Heart right ventricle (tissue), 16 donors: Measurements from ENCODE around the gene IL16. TPM values are rescaled to one million over a fixed set of nuclear protein-coding genes. Genes with fewer than 3 reads are reported as not detected.

Source experiments
- ATAC-seq, 8 donors: fragments of 200-7000 bp; cut with Tn5 transposase; one replicate each; pipeline ENCODE4 v1.9.1; 2020; ENCODE audit warnings: mild to moderate bottlenecking in 8 of 8, moderate library complexity in 8 of 8, moderate number of reproducible peaks in 1 of 8
- DNase-seq, 2 donors: peaks; one replicate each; pipeline ENCODE4 v3.0.0-alpha.2; 2020
- H3K27ac ChIP-seq, 10 donors: fragments of 200-600 bp; sonication (generic) in 2 of 10; one replicate each; pipeline versions ENCODE4 v1.5.0 to v1.8.0; 2020 to 2022; ENCODE audit warnings: mild to moderate bottlenecking in 3 of 10
- H3K27me3 ChIP-seq, 7 donors: fragments of 200-600 bp; one replicate each; pipeline ENCODE4 v1.8.0; 2021 to 2022; ENCODE audit warnings: mild to moderate bottlenecking in 2 of 7
- H3K36me3 ChIP-seq, 9 donors: fragments of 200-600 bp; sonication (generic) in 1 of 9; one replicate each; pipeline versions ENCODE4 v1.5.0 to v1.8.0; 2020 to 2022; ENCODE audit warnings: mild to moderate bottlenecking in 2 of 9
- H3K4me1 ChIP-seq, 9 donors: fragments of 200-600 bp; sonication (generic) in 1 of 9; one replicate each; pipeline versions ENCODE4 v1.5.0 to v1.8.0; 2020 to 2022; ENCODE audit warnings: mild to moderate bottlenecking in 4 of 9
- H3K4me3 ChIP-seq, 10 donors: fragments of 200-600 bp; sonication (generic) in 2 of 10; one replicate each; pipeline versions ENCODE4 v1.5.0 to v1.8.0; 2020 to 2022; ENCODE audit warnings: mild to moderate bottlenecking in 7 of 10, moderate library complexity in 2 of 10
- H3K9me3 ChIP-seq, 11 donors: fragments of 200-600 bp in 10 of 11; sonication (generic) in 2 of 11; one replicate each; pipeline versions ENCODE4 v1.5.0 to v1.8.0; 2013 to 2022; ENCODE audit warnings: mild to moderate bottlenecking in 2 of 11, control low read depth in 1 of 11, moderate library complexity in 1 of 11
- WGBS, 2 donors: extraction: QIAGEN DNeasy Blood & Tissue Kit; methylation state at CpG; one replicate each; pipeline ENCODE4 v1.1.7; 2013; ENCODE audit warnings: inconsistent platforms in 1 of 2; 5-methylcytosine and 5-hydroxymethylcytosine counted together
- intact Hi-C, 10 donors: fragments of 100-400 bp; cut with DNase I; formaldehyde crosslinking; loops; one replicate each; pipeline versions ENCODE4 v1.11.1 to v1.14.2; 2022
- polyA plus RNA-seq, 2 donors: library from polyadenylated mRNA; stranded (reverse); fragments of 200-250 nt; gene quantifications; one replicate each; pipeline ENCODE4 v1.2.3, GENCODE V29; 2013
- total RNA-seq, 10 donors: library from RNA; stranded (reverse); fragmentation: NEBNext Ultra II Directional in 3 of 10; extraction: Animal tissue kit (Norgen Biotek cat#: 25700) in 3 of 10; gene quantifications; one replicate each; pipeline versions ENCODE4 v1.2.1 to v1.2.4, GENCODE V29; 2021 to 2023
- TF ChIP-seq, protein P1 (sequence below), 9 donors: fragments of 200-600 bp; sonication (generic) in 2 of 9; IDR thresholded peaks; one replicate each; pipeline versions ENCODE4 v1.5.0 to v1.8.0; 2021 to 2022; ENCODE audit warnings: antibody characterized with exemption in 9 of 9, mild to moderate bottlenecking in 5 of 9, moderate library complexity in 1 of 9
- donor health status: Arrhythmogenic right ventricular cardiomyopathy.
- donor health status: ischemic (EF 13 %, LVEDD 7.1; RV severe dilation, severe dysfunction).
- donor health status: healthy with polysubstance abuse.
- donor health status: DM: no; HTN: yes; CAD: no.
- donor health status: DM: no; HTN: no; CAD: no.
- donor health status: ischemic (EF 25% LVEDD 6.9; RV normal size, moderate dysfunction).
- donor health status: ischemic (EF 25% LVEDD 5.7; RV mildly dilated, moderate dysfunction).
- donor health status: healthy.
- donor health status: DM: yes; HTN: yes; CAD: no.
- donor health status: Ischemic cardiomyopathy.
- donor health status: ischemic (EF 35%, LVEDD 5.7; RV mildly dilated, moderate dysfunction).
- donor health status: nonischemic (EF 11% LVEDD 7.7; RV severe dilation, severe dysfunction).
- donor health status: DM: yes; HTN: yes; CAD: no.
- donor health status: PGD.
- donor health status: ischemic (EF 29% LVEDD 5.4; RV normal size, mild dysfunction).
- donor health status: nonischemic (EF 23%, LVEDD 6.1; RV moderate dilation, normal function).

IL16 gene
- total and polyA plus RNA-seq, 12 donors: 3.3 to 13.1 (median 4.2) TPM

DNA sequence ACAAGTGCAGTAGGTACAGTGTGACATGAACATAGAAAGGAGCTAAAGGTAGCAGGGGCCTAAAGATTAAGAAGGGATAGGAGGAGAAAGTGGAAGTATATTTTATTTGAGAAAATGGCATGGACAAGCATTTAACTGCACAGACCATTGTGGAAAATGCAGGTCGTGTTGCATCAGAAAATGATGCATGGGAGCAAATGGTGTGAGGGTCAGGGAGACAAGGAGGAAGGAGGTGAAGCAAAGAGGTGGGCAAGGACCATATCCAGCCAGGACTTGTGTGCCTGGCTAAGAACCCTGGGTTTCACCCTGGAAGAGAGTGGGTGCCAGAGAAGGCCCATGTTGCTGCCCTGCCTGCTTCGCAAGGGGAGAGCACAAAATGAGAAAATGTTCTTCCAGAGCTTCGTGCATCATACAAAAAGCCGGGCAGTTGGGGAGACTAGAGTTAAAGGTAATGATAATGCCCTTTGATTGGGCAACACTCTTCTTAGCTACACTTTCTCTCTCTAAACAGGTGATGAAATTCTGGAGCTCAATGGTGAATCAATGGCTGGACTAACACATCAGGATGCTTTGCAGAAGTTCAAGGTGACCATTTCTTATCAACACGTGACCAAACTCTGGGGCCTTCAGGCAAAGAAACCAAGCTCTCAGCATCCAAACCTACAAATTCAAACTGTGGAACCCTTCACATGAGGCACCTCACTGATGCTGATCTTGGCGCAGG lies 81.8 kb downstream of the IL16 start:
- H3K27me3 ChIP-seq: no peaks in the 10 kb centered on the region
- ATAC-seq (no peak), DNase-seq (no peak)
- TF ChIP-seq, protein P1, sequence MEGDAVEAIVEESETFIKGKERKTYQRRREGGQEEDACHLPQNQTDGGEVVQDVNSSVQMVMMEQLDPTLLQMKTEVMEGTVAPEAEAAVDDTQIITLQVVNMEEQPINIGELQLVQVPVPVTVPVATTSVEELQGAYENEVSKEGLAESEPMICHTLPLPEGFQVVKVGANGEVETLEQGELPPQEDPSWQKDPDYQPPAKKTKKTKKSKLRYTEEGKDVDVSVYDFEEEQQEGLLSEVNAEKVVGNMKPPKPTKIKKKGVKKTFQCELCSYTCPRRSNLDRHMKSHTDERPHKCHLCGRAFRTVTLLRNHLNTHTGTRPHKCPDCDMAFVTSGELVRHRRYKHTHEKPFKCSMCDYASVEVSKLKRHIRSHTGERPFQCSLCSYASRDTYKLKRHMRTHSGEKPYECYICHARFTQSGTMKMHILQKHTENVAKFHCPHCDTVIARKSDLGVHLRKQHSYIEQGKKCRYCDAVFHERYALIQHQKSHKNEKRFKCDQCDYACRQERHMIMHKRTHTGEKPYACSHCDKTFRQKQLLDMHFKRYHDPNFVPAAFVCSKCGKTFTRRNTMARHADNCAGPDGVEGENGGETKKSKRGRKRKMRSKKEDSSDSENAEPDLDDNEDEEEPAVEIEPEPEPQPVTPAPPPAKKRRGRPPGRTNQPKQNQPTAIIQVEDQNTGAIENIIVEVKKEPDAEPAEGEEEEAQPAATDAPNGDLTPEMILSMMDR (IDR thresholded peaks at IDR 0.05): no peak
- no peak overlapping the region for H3K4me3 ChIP-seq
- peaks cover 0 to 18% (median 8%) of the 10 kb centered on the region in 11 donors for H3K9me3 ChIP-seq
- peaks cover 0 to 14% (median 5%) of the 10 kb centered on the region in 9 donors for H3K4me1 ChIP-seq
- no peak overlapping the region for H3K27ac ChIP-seq
- H3K36me3 ChIP-seq: peaks cover 0 to 41% (median 0%) of the 10 kb centered on the region in 9 donors
- intact Hi-C loops: loop anchor here in 6 of 10 donors (5.0 to 10.0 kb wide), 6 partner anchors 44 to 916 kb away; partner anchors contain the start of gene STARD5 (in 1 of the 6)
- WGBS, 2 donors: 93 to 94% methylated on average over 6 of the region's 6 CpGs

DNA sequence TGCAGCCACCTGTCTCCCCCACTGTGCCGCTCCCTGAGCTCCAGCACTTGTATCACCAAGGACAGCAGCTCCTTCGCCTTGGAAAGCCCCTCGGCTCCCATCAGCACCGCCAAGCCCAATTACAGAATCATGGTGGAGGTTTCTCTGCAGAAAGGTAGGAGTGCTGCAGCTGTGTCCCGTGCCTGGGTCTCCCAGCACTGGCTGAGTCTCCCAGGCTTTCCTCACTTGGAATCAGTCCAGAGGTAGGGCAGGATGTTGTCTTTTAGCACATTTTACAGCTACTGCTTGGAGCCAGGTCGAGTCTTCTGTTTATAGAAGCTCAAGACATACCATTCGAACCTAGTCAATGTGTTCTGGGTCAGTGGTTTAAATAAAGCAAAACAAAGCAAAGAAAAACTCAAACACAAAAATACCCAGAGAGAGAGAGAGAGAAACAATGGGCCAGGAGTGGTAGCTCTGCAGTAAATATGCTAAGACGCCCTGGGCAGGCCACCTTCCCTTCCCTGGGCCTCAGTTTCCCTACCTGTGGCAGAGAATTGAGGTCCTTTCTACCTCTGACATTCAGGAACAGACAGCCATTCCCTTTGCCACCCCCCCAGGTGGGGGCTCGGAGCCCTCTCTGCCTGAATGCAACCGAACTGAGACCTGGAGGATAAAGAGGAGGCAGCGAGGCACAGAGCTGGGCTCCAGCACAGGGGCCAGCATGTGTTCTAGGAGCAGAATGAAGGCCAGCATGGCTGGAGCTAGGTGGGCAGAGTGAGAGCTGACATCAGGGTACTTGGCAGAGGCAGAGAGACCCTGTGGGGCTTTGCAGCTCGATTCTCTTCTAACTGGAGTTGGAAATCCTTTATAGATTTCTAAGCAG lies 83.2 kb downstream of the IL16 start:
- WGBS, 2 donors: 76 to 82% methylated on average over 12 of the region's 12 CpGs
- no peak for DNase-seq
- ATAC-seq: no peak
- no peaks in the 10 kb centered on the region for H3K27me3 ChIP-seq
- H3K4me1 ChIP-seq: peaks cover 0 to 19% (median 5%) of the 10 kb centered on the region in 9 donors
- H3K36me3 ChIP-seq: peaks cover 0 to 41% (median 0%) of the 10 kb centered on the region in 9 donors
- intact Hi-C loops: loop anchor here in 7 of 10 donors (5.0 to 10.0 kb wide), 7 partner anchors 42 to 915 kb away; partner anchors contain the start of gene STARD5 (in 1 of the 7)
- TF ChIP-seq, protein P1 (IDR thresholded peaks at IDR 0.05): no peak
- H3K27ac ChIP-seq: no peak overlapping the region
- H3K4me3 ChIP-seq: no peak overlapping the region
- peaks cover 0 to 18% (median 8%) of the 10 kb centered on the region in 11 donors for H3K9me3 ChIP-seq

DNA sequence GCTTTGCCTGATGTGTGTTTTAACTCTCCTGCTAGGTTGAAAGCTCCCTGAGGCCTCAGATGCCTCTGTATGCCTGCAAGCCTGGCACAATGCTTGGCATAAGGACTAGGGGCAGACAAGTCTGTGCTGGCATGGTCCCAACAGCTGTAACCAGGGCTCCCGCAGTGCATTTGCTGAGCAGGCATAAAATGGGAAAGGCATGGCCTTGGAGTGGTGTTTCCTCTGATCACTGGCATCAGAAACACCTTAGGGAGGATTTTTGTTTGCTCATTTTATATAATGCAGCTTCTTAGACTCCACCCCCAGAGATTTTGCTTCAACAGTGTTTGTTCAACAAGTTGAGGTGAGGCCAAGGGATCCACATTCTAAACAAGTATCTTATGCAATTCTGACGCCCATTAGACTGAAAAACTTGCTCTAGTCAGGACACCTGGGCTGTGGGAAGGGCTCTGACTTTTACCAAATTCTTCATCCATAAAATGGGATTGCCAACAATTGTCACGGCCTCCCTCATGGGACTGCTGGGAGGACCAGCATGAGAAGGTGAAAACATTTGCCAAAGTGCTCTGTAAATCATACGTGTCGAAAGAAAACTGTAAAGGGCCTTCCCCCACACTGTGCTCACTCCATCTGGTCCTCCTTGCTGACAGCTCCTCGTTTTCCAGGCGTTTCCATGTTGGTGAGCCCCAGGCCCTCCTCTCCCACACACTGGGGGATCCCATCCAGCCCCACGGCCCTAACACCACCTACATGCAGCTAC lies 84.2 kb downstream of the IL16 start:
- Histone ChIP-seq H3K27ac (no peak overlapping the region), H3K4me3 (no peak overlapping the region), H3K36me3 (peaks cover 0 to 49% (median 0%) of the 10 kb centered on the region in 9 donors), H3K27me3 (no peaks in the 10 kb centered on the region), H3K9me3 (peaks cover 0 to 18% (median 8%) of the 10 kb centered on the region in 11 donors), H3K4me1 (peaks cover 0 to 22% (median 4%) of the 10 kb centered on the region in 9 donors)
- intact Hi-C loops: loop anchor here in 2 of 10 donors (5.0 to 10.0 kb wide), 2 partner anchors 54 to 106 kb away; no protein-coding TSS in a partner anchor
- TF ChIP-seq, protein P1 (IDR thresholded peaks at IDR 0.05): no peak
- ATAC-seq (no peak), DNase-seq (no peak)
- 84 to 89% methylated on average over 8 of the region's 8 CpGs for WGBS, 2 donors

DNA sequence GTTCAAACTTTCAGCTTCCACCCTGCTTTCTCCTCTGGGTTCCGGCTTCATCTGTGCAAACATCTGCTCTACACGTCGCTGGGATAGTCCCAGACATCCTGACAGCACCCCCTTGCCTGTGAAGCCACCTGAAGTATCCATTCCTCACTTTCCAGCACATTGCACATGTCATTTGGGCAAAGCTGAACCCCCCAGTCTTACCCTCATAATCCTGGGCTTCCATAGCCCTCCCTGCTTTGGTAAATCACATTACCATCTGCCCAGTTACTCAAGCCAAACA lies 84.7 kb downstream of the IL16 start:
- TF ChIP-seq, protein P1 (IDR thresholded peaks at IDR 0.05): no peak
- Histone ChIP-seq H3K9me3 (peaks cover 0 to 16% (median 8%) of the 10 kb centered on the region in 11 donors), H3K27ac (no peak overlapping the region), H3K27me3 (no peaks in the 10 kb centered on the region), H3K4me1 (peaks cover 0 to 27% (median 4%) of the 10 kb centered on the region in 9 donors), H3K4me3 (no peak overlapping the region), H3K36me3 (peaks cover 0 to 55% (median 0%) of the 10 kb centered on the region in 9 donors)
- WGBS, 2 donors: 93 to 96% methylated on average over 3 of the region's 3 CpGs
- intact Hi-C loops: loop anchor here in 2 of 10 donors (5.0 to 10.0 kb wide), 2 partner anchors 53 to 106 kb away; no protein-coding TSS in a partner anchor
- ATAC-seq: no peak
- DNase-seq: no peak
